ENCODE measurements around the gene GDNF. TPM values are rescaled to one million over a fixed set of nuclear protein-coding genes. Genes with fewer than 3 reads are reported as not detected.
A peak's percentile ranks its signal among the peaks of the same experiment; 100 is the strongest.

GDNF gene
- total RNA-seq, 4 donors from 2014 or later, result 2.0 to 10.1 (median 5.0) TPM

DNA sequence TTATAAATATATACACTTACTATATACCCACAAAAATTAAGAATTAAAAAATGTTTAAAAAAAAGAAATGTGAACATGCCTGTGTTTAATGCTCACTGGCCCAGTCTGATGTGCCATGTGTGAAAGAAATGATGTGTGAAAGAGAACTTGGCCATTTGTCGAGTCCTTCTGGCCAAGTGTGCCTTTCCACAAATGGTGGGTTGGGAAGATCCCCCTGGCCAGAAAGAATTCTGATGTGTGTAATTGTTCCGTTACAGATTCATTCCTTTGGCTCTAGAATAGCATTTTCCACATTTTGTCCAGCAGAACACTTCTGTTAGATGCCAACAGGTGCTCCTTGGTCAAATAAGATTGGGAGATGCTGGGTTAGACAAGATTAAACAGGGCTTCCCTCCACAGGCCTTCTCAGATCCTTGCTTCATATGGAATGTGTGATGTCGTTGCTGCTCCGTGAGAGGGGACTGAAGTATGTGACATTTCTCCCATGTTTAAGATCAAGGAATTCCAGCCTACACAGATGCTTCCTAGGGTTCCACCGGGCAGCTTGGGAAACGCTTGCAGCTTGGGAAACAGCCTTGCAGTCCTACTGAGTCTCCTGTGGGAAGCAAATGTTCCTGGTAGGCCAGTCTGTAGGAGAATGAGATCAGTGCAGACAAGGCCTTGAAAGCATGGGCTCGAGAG, 32.1 kb downstream of the GDNF start:
- Histone ChIP-seq H3K27me3 (no peaks in the 10 kb centered on the region), H3K4me3 (no peak overlapping the region), H3K27ac (replicated peaks in 1 of 4) (peak overlapping the region in 2 of 4 donors; percentile 7 to 65), H3K4me1 (peaks cover 0 to 41% (median 35%) of the 10 kb centered on the region in 4 donors), H3K9me3 (no peaks in the 10 kb centered on the region), H3K36me3 (no peaks in the 10 kb centered on the region)
- no peak for DNase-seq (ENCODE audit: extremely low spot score)
- intact Hi-C loops (cut with DNase I), result no loop called here
- TF ChIP-seq POLR2A (IDR thresholded peaks at IDR 0.05; ENCODE audit: low read depth) (no peak), POLR2AphosphoS5 (IDR thresholded peaks at IDR 0.05) (no peak), CTCF (IDR thresholded peaks at IDR 0.05) (no peak), EP300 (IDR thresholded peaks at IDR 0.05) (no peak)
- WGBS, result 84% methylated on average over 7 of the region's 7 CpGs

DNA sequence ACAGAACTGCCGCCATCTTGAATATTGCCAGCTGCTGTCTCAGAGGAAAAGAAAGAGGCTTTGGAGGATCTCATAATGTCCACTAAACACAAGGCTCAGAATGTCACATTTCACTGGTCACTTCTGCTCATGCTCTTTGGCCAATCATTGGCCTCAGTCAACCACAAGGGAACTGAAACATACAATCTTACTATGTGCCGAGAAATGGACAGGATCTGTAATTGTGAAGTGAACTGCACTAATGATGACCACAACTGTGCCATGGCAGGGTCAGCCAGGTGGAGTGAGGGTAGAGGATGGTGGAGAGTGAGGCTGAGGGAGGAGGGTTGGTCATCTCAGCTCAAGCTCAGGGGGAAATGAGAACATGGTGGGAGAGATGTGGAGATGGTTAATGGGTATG, 32.8 kb downstream of the GDNF start:
- Histone ChIP-seq H3K36me3 (no peaks in the 10 kb centered on the region), H3K9me3 (no peaks in the 10 kb centered on the region), H3K27me3 (no peaks in the 10 kb centered on the region), H3K27ac (replicated peaks in 1 of 4) (peak overlapping the region; percentile 65 to 73 (median 70)), H3K4me3 (no peak overlapping the region), H3K4me1 (peaks cover 0 to 41% (median 35%) of the 10 kb centered on the region in 4 donors)
- intact Hi-C loops (cut with DNase I), result no loop called here
- no peak for DNase-seq (ENCODE audit: extremely low spot score)
- TF ChIP-seq CTCF (IDR thresholded peaks at IDR 0.05), result no peak
- no peak for TF ChIP-seq POLR2AphosphoS5 (IDR thresholded peaks at IDR 0.05)
- TF ChIP-seq EP300 (IDR thresholded peaks at IDR 0.05), result no peak
- TF ChIP-seq POLR2A (IDR thresholded peaks at IDR 0.05; ENCODE audit: low read depth), result no peak
- WGBS, result 89% methylated on average over 2 of the region's 2 CpGs

DNA sequence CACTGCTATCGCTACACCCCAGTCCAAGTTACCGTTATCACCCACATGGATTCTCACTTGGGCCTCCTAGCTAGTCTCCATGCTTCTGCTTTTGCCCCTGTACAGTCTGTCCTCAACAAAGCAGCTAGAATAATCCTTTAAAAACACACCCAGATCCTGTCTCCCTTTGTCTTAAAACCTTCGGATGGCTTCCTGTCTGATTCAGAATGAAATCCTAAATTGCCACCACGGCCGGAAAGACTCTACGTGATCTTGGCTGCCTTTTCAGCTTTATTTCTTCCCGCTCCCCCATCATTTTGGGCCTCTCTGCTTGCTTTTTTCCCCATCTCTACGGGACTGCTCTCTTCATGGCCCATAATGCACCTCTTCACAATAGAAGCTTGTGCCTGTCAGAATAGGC, 33.4 kb downstream of the GDNF start:
- Histone ChIP-seq H3K27ac (replicated peaks in 1 of 4) (peak overlapping the region; percentile 65 to 73 (median 70)), H3K4me3 (no peak overlapping the region), H3K36me3 (no peaks in the 10 kb centered on the region), H3K9me3 (no peaks in the 10 kb centered on the region), H3K4me1 (peaks cover 0 to 41% (median 35%) of the 10 kb centered on the region in 4 donors), H3K27me3 (no peaks in the 10 kb centered on the region)
- no peak for DNase-seq (ENCODE audit: extremely low spot score)
- WGBS, result 67% methylated on average over 8 of the region's 8 CpGs
- intact Hi-C loops (cut with DNase I), result no loop called here
- TF ChIP-seq POLR2A (IDR thresholded peaks at IDR 0.05; ENCODE audit: low read depth) (no peak), POLR2AphosphoS5 (IDR thresholded peaks at IDR 0.05) (no peak), CTCF (IDR thresholded peaks at IDR 0.05) (no peak), EP300 (IDR thresholded peaks at IDR 0.05) (no peak)

- WGBS, result 64% methylated on average over 12 of the region's 12 CpGs
- Histone ChIP-seq H3K27me3 (no peaks in the 10 kb centered on the region), H3K27ac (replicated peaks in 1 of 4) (peak overlapping the region; percentile 65 to 73 (median 70)), H3K9me3 (no peaks in the 10 kb centered on the region), H3K4me1 (peaks cover 0 to 41% (median 34%) of the 10 kb centered on the region in 4 donors), H3K4me3 (no peak overlapping the region), H3K36me3 (no peaks in the 10 kb centered on the region)
- TF ChIP-seq POLR2AphosphoS5 (IDR thresholded peaks at IDR 0.05) (peak in 1 of 2 donors; percentile 43), CTCF (IDR thresholded peaks at IDR 0.05) (no peak)
- DNase-seq (ENCODE audit: extremely low spot score), result no peak
- intact Hi-C loops (cut with DNase I), result no loop called here
These were observed 33.8 kb downstream of the GDNF start for GRCh38 chr5:37806016-37806415.

GRCh38 chr5:37804401-37804800, 35.4 kb downstream of the GDNF start:
- Histone ChIP-seq H3K4me3 (no peak overlapping the region), H3K27ac (replicated peaks in 1 of 4) (no peak overlapping the region), H3K4me1 (peaks cover 0 to 36% (median 28%) of the 10 kb centered on the region in 4 donors), H3K27me3 (no peaks in the 10 kb centered on the region), H3K36me3 (no peaks in the 10 kb centered on the region), H3K9me3 (no peaks in the 10 kb centered on the region)
- TF ChIP-seq POLR2A (IDR thresholded peaks at IDR 0.05; ENCODE audit: low read depth) (no peak), EP300 (IDR thresholded peaks at IDR 0.05) (no peak), CTCF (IDR thresholded peaks at IDR 0.05) (no peak), POLR2AphosphoS5 (IDR thresholded peaks at IDR 0.05) (no peak)
- DNase-seq (ENCODE audit: extremely low spot score), result no peak
- 76% methylated on average over 2 of the region's 2 CpGs for WGBS
- intact Hi-C loops (cut with DNase I), result no loop called here
